ENCODE results near the gene ABI3BP.

DNA sequence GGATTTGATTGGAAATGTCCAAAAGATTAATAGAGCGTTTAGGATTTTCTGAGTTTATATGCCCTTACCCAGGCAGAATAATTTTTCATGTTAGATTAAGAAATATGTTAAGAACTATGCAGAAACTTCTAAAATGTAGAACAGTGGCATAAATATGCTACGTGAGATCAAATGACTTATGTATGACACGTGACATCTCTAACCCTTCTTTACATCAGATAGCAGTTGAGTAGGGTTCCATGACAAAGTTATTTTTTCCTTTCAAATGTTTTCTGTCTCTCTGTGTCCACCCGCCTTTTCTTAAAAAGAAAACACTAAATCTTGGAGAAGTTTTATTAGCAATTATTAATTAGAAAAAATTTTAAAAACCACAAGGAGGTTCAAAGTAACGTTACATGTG is 292.5 kb downstream of the ABI3BP start:
- TF ChIP-seq, protein P1, sequence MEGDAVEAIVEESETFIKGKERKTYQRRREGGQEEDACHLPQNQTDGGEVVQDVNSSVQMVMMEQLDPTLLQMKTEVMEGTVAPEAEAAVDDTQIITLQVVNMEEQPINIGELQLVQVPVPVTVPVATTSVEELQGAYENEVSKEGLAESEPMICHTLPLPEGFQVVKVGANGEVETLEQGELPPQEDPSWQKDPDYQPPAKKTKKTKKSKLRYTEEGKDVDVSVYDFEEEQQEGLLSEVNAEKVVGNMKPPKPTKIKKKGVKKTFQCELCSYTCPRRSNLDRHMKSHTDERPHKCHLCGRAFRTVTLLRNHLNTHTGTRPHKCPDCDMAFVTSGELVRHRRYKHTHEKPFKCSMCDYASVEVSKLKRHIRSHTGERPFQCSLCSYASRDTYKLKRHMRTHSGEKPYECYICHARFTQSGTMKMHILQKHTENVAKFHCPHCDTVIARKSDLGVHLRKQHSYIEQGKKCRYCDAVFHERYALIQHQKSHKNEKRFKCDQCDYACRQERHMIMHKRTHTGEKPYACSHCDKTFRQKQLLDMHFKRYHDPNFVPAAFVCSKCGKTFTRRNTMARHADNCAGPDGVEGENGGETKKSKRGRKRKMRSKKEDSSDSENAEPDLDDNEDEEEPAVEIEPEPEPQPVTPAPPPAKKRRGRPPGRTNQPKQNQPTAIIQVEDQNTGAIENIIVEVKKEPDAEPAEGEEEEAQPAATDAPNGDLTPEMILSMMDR (conservative IDR thresholded peaks at IDR 0.05): no peak
- no peak for TF ChIP-seq ZFX (IDR thresholded peaks at IDR 0.05)
